GM12878 (cell line): ENCODE data around the gene ZDHHC7.

Source experiments
- BHLHE40 ChIP-seq, 2 experiments: fragments of 450-650 bp in 1 of 2; IDR thresholded peaks; 2 replicates each; pipeline ENCODE4 v1.6.1; 2011 to 2017; ENCODE audit warnings: low read depth in 2 of 2, borderline replicate concordance in 1 of 2, improper control_type of control experiment in 1 of 2, low read length in 1 of 2, mild to moderate bottlenecking in 1 of 2
- CTCF ChIP-seq, 3 experiments: IDR thresholded peaks in 2 of 3; conservative IDR thresholded peaks in 1 of 3; 2 replicates each; pipeline ENCODE4 v1.5.1; 2011; ENCODE audit warnings: low read depth in 3 of 3, low read length in 3 of 3, mild to moderate bottlenecking in 3 of 3, control low read depth in 2 of 3, moderate library complexity in 2 of 3, inconsistent platforms in 1 of 3, mixed read lengths in 1 of 3; ENCODE audit not compliant: control insufficient read depth in 2 of 3, insufficient read depth in 1 of 3; ENCODE audit errors: extremely low read depth in 1 of 3
- EP300 ChIP-seq, 2 experiments: fragments of 150-350 bp in 1 of 2; IDR thresholded peaks; 2 replicates each; pipeline ENCODE4 v1.6.1; 2011 to 2012; ENCODE audit warnings: low read depth in 2 of 2, low read length in 2 of 2, borderline replicate concordance in 1 of 2, improper control_type of control experiment in 1 of 2, inconsistent platforms in 1 of 2; ENCODE audit not compliant: control insufficient read depth in 1 of 2
- FOXM1 ChIP-seq: IDR thresholded peaks from 2 replicates; pipeline ENCODE4 v1.6.1; 2012; ENCODE audit warnings: low read depth, mild to moderate bottlenecking, inconsistent platforms, low read length, moderate library complexity
- JUNB ChIP-seq: IDR thresholded peaks from 2 replicates; pipeline ENCODE4 v1.6.1; 2016; ENCODE audit warnings: antibody characterized with exemption, mild to moderate bottlenecking
- MYC ChIP-seq: IDR thresholded peaks from 2 replicates; pipeline ENCODE4 v1.6.1; 2011; ENCODE audit warnings: mild to moderate bottlenecking, low read length, moderate library complexity, inconsistent platforms; ENCODE audit not compliant: insufficient read depth, insufficient replicate concordance, insufficient read length, severe bottlenecking
- POLR2AphosphoS5 ChIP-seq: IDR thresholded peaks from 2 replicates; pipeline ENCODE4 v1.6.1; 2011; ENCODE audit warnings: mild to moderate bottlenecking, low read length, inconsistent platforms
- USF2 ChIP-seq: IDR thresholded peaks from 2 replicates; pipeline ENCODE4 v1.6.1; 2011; ENCODE audit warnings: low read depth, low read length, improper control_type of control experiment, borderline replicate concordance

GRCh38 chr16:85037721-85038120, 26.4 kb upstream of the ZDHHC7 start:
- TF ChIP-seq USF2 (no peak), CTCF (IDR thresholded peaks at IDR 0.05 in 2 of 3, conservative IDR thresholded peaks at IDR 0.05 in 1 of 3; ENCODE audit: control insufficient read depth in 2 of 3, extremely low read depth in 1 of 3, insufficient read depth in 1 of 3, low read depth in 3 of 3, low read length in 3 of 3) (no peak), BHLHE40 (IDR thresholded peaks at IDR 0.05; ENCODE audit: borderline replicate concordance in 1 of 2, low read depth in 2 of 2, low read length in 1 of 2) (no peak), MYC (no peak), EP300 (IDR thresholded peaks at IDR 0.05; ENCODE audit: borderline replicate concordance in 1 of 2, control insufficient read depth in 1 of 2, low read depth in 2 of 2, low read length in 2 of 2) (no peak), POLR2AphosphoS5 (no peak), FOXM1 (no peak), JUNB (no peak)
